HCT116 (cell line): ENCODE measurements around the gene IGFBP1. TPM values are rescaled to one million over a fixed set of nuclear protein-coding genes. Genes with fewer than 3 reads are reported as not detected.
"Not testable (repeated sequence)": the region's sequence is repeated elsewhere in the genome, so short reads cannot be mapped to it uniquely, and the experiment has no call there.

Source experiments
- ATAC-seq: fragments of 200-7000 bp; cut with Tn5 transposase; 2 replicates; pipeline ENCODE4 v1.9.1; 2020; ENCODE audit warnings: mild to moderate bottlenecking, moderate library complexity
- BruUV-seq: library from RNA; stranded (reverse); fragments of 400-500 nt; replicated peaks from 2 replicates; lab custom pipeline; 2021; lab: Mats Ljungman, UMichigan
- CTCF ChIA-PET: fragments of 300-600 bp; sonication (Branson Sonifier 250); formaldehyde crosslinking; loops from one replicate; lab custom pipeline; 2021; ENCODE audit warnings: antibody characterized with exemption; lab: Charles Lee
- POLR2A ChIA-PET: fragments of 300-600, 350-600 bp; sonication (Branson Sonifier 250); formaldehyde crosslinking; loops from one replicate; lab custom pipeline; 2021; ENCODE audit warnings: antibody characterized with exemption; lab: Charles Lee
- RAD21 ChIA-PET, 2 experiments: fragments of 300-600 bp; sonication (Branson Sonifier 250); formaldehyde crosslinking; loops; one replicate each; lab custom pipeline; 2023; ENCODE audit warnings: low total read pairs in 2 of 2; ENCODE audit not compliant: uncharacterized antibody in 2 of 2, unreplicated experiment in 2 of 2, low non-redundant PET in 1 of 2; lab: Charles Lee
- DNase-seq: peaks from one replicate; pipeline ENCODE4 v3.0.0-alpha.2; 2010; ENCODE audit warnings: low read depth, low spot score
- H2AFZ ChIP-seq: fragments of 200-600 bp; shearing (Covaris generic), sonication (generic); 2 replicates; pipeline ENCODE4 v1.6.1; 2017; ENCODE audit warnings: low read depth, mixed run types, mixed read lengths, antibody characterized with exemption, low read length; ENCODE audit not compliant: poor library complexity, severe bottlenecking
- H3K27ac ChIP-seq: 2 replicates; pipeline ENCODE4 v1.5.1; 2012; ENCODE audit warnings: low read depth, low read length
- H3K27me3 ChIP-seq: fragments of 200-600 bp; sonication (generic); 2 replicates; pipeline ENCODE4 v1.6.1; 2016; ENCODE audit warnings: mixed run types, low read length, mixed read lengths; ENCODE audit not compliant: insufficient read depth
- H3K36me3 ChIP-seq, 2 experiments: fragments of 200-500 bp in 1 of 2; fragments of 200-600 bp in 1 of 2; sonication (Bioruptor generic) in 1 of 2; sonication (generic) in 1 of 2; 2 replicates each; pipeline versions ENCODE4 v1.5.1 to v1.6.1; 2014 to 2016; ENCODE audit warnings: low read length in 2 of 2, inconsistent platforms in 1 of 2, mixed read lengths in 1 of 2, mixed run types in 1 of 2; ENCODE audit not compliant: insufficient read depth in 2 of 2, control insufficient read depth in 1 of 2
- H3K4me1 ChIP-seq, 2 experiments: fragments of 200-600 bp in 1 of 2; sonication (generic) in 1 of 2; 2 replicates each; pipeline versions ENCODE4 v1.5.1 to v1.6.1; 2012 to 2017; ENCODE audit warnings: low read length in 2 of 2, inconsistent platforms in 1 of 2, mild to moderate bottlenecking in 1 of 2, mixed read lengths in 1 of 2, mixed run types in 1 of 2, moderate library complexity in 1 of 2; ENCODE audit not compliant: insufficient read depth in 2 of 2, control insufficient read depth in 1 of 2
- H3K4me2 ChIP-seq: fragments of 200-600 bp; sonication (generic); 2 replicates; pipeline ENCODE4 v1.6.1; 2017; ENCODE audit warnings: mixed run types, low read length, mixed read lengths
- H3K4me3 ChIP-seq, 2 experiments: fragments of 200-600 bp in 1 of 2; sonication (generic) in 1 of 2; replicated peaks in 1 of 2; 2 replicates each; pipeline ENCODE4 v1.5.1; 2011 to 2016; ENCODE audit warnings: low read length in 2 of 2, control low read depth in 1 of 2, low read depth in 1 of 2, mild to moderate bottlenecking in 1 of 2, mixed read lengths in 1 of 2, mixed run types in 1 of 2
- H3K79me2 ChIP-seq: fragments of 200-600 bp; sonication (generic); 2 replicates; pipeline ENCODE4 v1.6.1; 2017; ENCODE audit warnings: mild to moderate bottlenecking, mixed run types, low read length, moderate library complexity, mixed read lengths; ENCODE audit not compliant: insufficient read depth
- H3K9ac ChIP-seq: fragments of 200-600 bp; sonication (generic); 2 replicates; pipeline ENCODE4 v1.6.1; 2016; ENCODE audit warnings: low read length, mixed read lengths
- H3K9me2 ChIP-seq: fragments of 200-600 bp; sonication (generic), shearing (Covaris generic); 2 replicates; pipeline ENCODE4 v1.6.1; 2017; ENCODE audit warnings: mixed run types, mild to moderate bottlenecking, moderate library complexity; ENCODE audit not compliant: insufficient read depth
- H3K9me3 ChIP-seq, 2 experiments: fragments of 200-500 bp in 1 of 2; fragments of 200-600 bp in 1 of 2; sonication (Bioruptor generic) in 1 of 2; sonication (generic) in 1 of 2; 2 replicates each; pipeline ENCODE4 v1.6.1; 2014 to 2017; ENCODE audit warnings: low read length in 2 of 2, mixed read lengths in 2 of 2, inconsistent platforms in 1 of 2, low read depth in 1 of 2, mild to moderate bottlenecking in 1 of 2, mixed run types in 1 of 2, moderate library complexity in 1 of 2; ENCODE audit not compliant: control insufficient read depth in 1 of 2, insufficient read depth in 1 of 2
- H4K20me1 ChIP-seq: fragments of 200-600 bp; sonication (generic), shearing (Covaris generic); 2 replicates; pipeline ENCODE4 v1.6.1; 2017; ENCODE audit warnings: mixed run types, mild to moderate bottlenecking, moderate library complexity; ENCODE audit not compliant: insufficient read depth
- CTCF ChIP-seq, 3 experiments: fragments of 200-600 bp in 1 of 3; sonication (generic) in 1 of 3; IDR thresholded peaks in 2 of 3; conservative IDR thresholded peaks in 1 of 3; 2 replicates each; pipeline ENCODE4 v1.5.1; 2012 to 2017; ENCODE audit warnings: low read depth in 2 of 3, low read length in 2 of 3, antibody characterized with exemption in 1 of 3, borderline replicate concordance in 1 of 3, control low read depth in 1 of 3, mild to moderate bottlenecking in 1 of 3, mixed read lengths in 1 of 3, mixed run types in 1 of 3, moderate library complexity in 1 of 3; ENCODE audit not compliant: insufficient read depth in 1 of 3
- intact Hi-C: fragments of 100-400 bp; cut with micrococcal nuclease; formaldehyde crosslinking; loops from 2 replicates; pipeline ENCODE4 v1.10.0; 2022
- total RNA-seq: library from RNA; stranded (reverse); gene quantifications from one replicate; pipeline ENCODE4 v1.2.1, GENCODE V29; 2021; ENCODE audit not compliant: unreplicated experiment

IGFBP1 gene
- total RNA-seq, 1 experiment from 2014 or later: 0.20 TPM

- H3K4me1 ChIP-seq, H3K27ac ChIP-seq, BruUV-seq, H3K36me3 ChIP-seq, intact Hi-C loops, DNase-seq, H4K20me1 ChIP-seq, H3K9me3 ChIP-seq, CTCF ChIA-PET, H3K9me2 ChIP-seq, H3K79me2 ChIP-seq, ATAC-seq, H2AFZ ChIP-seq, POLR2A ChIA-PET, H3K9ac ChIP-seq, H3K4me3 ChIP-seq, H3K4me2 ChIP-seq, H3K27me3 ChIP-seq: not testable (repeated sequence)
- RAD21 ChIA-PET: interaction anchor here in 1 of 2 experiments (0.6 kb wide), 1 partner anchor 16 kb away, joined by 3 read pairs; no protein-coding TSS in a partner anchor
Observed at GRCh38 chr7:45940237-45940781, 52.0 kb downstream of the IGFBP1 start.

- no peaks in the 10 kb centered on the region for H3K9me2 ChIP-seq
- no peaks in the 10 kb centered on the region for H3K9me3 ChIP-seq
- TF ChIP-seq CTCF (IDR thresholded peaks at IDR 0.05 in 2 of 3, conservative IDR thresholded peaks at IDR 0.05 in 1 of 3; ENCODE audit: borderline replicate concordance in 1 of 3, insufficient read depth in 1 of 3, low read depth in 2 of 3, low read length in 2 of 3): no peak
- RAD21 ChIA-PET: no interaction called here
- H3K4me3 ChIP-seq: no peak overlapping the region
- no peak overlapping the region for H2AFZ ChIP-seq
- BruUV-seq: no TSS peak
- DNase-seq (no peak), ATAC-seq (no peak)
- H3K4me2 ChIP-seq: no peak overlapping the region
- CTCF ChIA-PET: no interaction called here
- H4K20me1 ChIP-seq: no peaks in the 10 kb centered on the region
- H3K9ac ChIP-seq: no peak overlapping the region
- POLR2A ChIA-PET: no interaction called here
- intact Hi-C loops: no loop called here
- H3K36me3 ChIP-seq: no peaks in the 10 kb centered on the region
- no peaks in the 10 kb centered on the region for H3K27me3 ChIP-seq
- H3K4me1 ChIP-seq: no peaks in the 10 kb centered on the region
- no peaks in the 10 kb centered on the region for H3K79me2 ChIP-seq
- no peak overlapping the region for H3K27ac ChIP-seq
Observed at GRCh38 chr7:45940939-45941338, 52.7 kb downstream of the IGFBP1 start.

Other genes with a start within 250 kb of the IGFBP1 start
- not detected for gene CCDC201, start 15.4 kb upstream of the IGFBP1 start, total RNA-seq
- 4.1 TPM for gene IGFBP3, start 32.8 kb downstream of the IGFBP1 start, total RNA-seq